COLO829 (cell line): ENCODE results near the gene AFAP1L1.

Experiments used
- DNase-seq: peaks from one replicate; pipeline ENCODE4 v3.0.0; 2012; ENCODE audit warnings: low spot score

AFAP1L1 gene

DNA sequence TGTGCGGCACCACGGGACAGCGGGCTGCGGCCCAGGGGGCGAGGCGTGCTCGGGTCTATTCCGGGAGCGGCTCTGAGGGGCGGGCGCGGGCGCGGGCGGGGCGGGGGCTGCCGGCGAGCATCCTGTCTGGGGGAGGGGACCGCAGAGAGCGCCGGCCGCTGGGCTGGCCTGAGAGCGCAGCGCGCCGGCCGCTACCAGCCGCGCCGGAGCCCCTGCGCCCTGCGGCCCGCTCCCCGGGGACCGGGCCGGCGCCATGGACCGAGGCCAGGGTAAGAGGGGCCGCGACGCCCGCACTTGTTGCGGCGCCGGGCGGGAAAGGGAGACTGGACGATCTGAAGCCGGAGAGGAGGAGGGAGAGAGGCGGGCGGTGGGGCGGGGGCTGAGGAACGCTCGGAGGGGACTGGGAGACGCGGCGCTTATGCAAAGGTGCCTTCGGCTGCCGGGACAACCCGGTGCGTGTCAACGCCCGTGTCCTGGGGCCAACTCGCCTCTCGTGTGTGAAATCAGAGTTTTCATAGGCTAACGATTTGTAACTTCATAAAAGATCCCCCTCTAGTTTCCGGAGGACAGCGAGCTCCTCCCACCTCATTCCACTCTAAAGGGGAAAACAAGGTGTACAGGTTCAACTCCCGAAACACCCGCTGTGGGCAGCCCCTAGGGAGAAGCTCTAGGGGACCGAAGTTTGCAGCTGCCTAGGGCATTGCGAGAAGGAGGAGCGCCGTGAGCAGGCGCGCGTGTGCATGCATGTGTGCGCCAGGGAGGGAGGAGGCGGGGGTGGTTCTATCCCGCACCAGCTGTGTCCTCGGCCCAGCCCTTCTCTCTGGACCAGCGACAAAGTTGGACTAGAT is at the start of gene AFAP1L1:
Gene AFAP1L1 (plus strand): TSS at position 144 of the 848 bp plus-strand sequence. CDS start 110 bp downstream, at position 254.
- peak; percentile 25 for DNase-seq

DNA sequence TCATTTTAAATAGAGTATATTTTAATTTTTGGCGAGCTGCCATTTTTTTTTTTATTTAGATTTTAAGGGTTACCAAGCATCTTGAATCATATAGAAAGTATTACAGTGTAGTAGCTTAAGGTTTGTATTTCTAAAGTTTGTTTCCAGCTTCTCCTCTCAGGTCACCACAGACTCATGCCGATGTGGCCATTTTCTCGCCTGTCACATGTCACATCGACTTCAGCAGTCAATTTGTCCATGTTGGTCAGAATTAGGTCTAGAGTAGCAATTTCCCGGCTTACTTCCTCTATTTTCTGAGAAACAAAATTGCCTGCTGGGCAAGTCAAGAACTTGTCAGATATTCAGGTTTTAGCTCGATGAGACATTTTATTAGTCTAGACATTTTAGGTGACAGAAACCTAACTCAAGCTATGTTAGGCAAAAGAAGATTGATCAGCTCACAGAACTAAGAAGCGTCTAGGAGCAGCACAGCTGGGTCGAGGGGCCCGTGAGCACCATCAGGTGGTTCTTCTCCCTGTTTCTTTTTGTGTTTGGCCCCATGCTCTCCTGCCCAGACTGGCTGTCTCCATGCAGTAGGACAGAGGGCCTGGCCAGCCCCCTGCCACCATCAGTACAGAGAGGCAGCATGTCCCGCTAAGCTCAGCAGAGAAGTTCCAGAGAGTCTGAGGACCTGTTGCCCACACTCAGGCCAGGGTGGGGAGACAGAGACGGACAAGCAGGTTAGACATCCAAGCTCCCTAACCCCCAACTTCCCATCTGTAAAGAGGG is 48.4 kb upstream of the AFAP1L1 start:
- no peak for DNase-seq

GRCh38 chr5:149224282-149224681 is 47.4 kb upstream of the AFAP1L1 start:
- DNase-seq: no peak

GRCh38 chr5:149227168-149227826 is 44.4 kb upstream of the AFAP1L1 start:
- DNase-seq: peak; percentile 8

GRCh38 chr5:149228618-149229297 is 42.9 kb upstream of the AFAP1L1 start:
- peak; percentile 66 for DNase-seq

- no peak for DNase-seq
These were observed 42.2 kb upstream of the AFAP1L1 start for GRCh38 chr5:149229298-149229937.

- no peak for DNase-seq
These were observed 35.8 kb upstream of the AFAP1L1 start for GRCh38 chr5:149235841-149236240.

GRCh38 chr5:149237662-149238061 is 34.0 kb upstream of the AFAP1L1 start:
- no peak for DNase-seq

- no peak for DNase-seq
These were observed 33.1 kb upstream of the AFAP1L1 start for GRCh38 chr5:149238540-149238939.

DNA sequence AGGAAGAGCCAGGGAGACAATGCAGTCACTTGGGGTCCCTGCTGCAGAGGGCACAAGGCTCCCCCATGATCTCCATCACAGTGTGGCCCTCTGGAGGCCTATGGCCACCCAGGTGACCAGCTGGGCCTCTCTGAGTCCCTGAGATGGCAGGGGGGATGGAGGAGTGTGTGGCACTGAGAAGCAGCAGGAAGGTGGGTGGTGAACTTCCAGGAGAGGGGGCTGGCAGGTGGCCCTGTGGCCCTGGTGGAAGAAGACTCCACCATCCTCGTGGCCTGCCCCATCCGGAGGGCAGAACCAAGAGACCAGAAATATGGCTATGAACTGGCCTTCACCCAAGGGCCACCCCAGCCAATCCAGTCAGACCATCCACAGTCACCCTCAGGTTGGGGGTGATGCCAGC is 31.7 kb upstream of the AFAP1L1 start:
- DNase-seq: no peak

- no peak for DNase-seq
These were observed 31.2 kb upstream of the AFAP1L1 start for GRCh38 chr5:149240354-149240998.

GRCh38 chr5:149242339-149242738 is 29.3 kb upstream of the AFAP1L1 start:
- no peak for DNase-seq

GRCh38 chr5:149246906-149247305 is 24.8 kb upstream of the AFAP1L1 start:
- DNase-seq: no peak

GRCh38 chr5:149247726-149248125 is 23.9 kb upstream of the AFAP1L1 start:
- no peak for DNase-seq

DNA sequence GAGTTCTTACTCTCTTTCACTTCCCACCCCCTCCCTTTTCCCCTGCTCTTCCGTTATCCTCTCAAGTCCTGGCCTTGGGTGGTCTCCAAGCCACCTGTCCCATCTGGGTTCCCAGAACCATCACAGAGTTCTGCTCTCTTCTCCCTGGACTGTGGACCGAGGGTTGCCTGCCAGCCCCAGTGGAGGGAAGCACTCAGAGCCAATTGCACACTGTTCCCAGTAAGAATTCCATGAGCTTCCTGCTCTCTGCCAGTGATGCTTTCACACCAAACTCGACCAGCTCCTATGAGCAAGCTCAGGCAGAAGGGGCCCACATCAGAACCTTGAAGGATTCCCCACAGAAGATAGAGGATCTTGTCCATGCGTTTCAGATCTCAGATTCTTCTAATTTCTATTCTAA is 20.1 kb upstream of the AFAP1L1 start:
- DNase-seq: no peak

- DNase-seq: peak; percentile 22
These were observed 17.2 kb upstream of the AFAP1L1 start for GRCh38 chr5:149254506-149254905.

GRCh38 chr5:149256451-149256850 is 15.2 kb upstream of the AFAP1L1 start:
- DNase-seq: no peak

DNA sequence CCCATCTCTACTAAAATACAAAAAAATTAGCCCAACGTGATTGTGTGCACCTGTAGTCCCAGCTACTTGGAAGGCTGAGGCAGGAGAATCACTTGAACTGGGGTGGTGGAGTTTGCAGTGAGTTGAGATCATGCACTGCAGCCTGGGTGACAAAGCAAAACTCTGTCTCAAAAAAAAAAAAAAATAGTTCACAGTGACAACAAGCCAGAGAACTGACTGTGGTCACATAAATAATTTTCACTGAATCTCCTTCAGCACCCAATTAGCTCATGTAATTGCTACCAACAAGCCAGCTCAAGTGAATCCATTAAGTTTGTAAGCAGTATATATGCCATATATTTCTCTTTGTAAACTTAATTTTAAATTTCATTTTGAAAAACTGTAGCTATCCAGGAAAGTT is 14.5 kb upstream of the AFAP1L1 start:
- no peak for DNase-seq

DNA sequence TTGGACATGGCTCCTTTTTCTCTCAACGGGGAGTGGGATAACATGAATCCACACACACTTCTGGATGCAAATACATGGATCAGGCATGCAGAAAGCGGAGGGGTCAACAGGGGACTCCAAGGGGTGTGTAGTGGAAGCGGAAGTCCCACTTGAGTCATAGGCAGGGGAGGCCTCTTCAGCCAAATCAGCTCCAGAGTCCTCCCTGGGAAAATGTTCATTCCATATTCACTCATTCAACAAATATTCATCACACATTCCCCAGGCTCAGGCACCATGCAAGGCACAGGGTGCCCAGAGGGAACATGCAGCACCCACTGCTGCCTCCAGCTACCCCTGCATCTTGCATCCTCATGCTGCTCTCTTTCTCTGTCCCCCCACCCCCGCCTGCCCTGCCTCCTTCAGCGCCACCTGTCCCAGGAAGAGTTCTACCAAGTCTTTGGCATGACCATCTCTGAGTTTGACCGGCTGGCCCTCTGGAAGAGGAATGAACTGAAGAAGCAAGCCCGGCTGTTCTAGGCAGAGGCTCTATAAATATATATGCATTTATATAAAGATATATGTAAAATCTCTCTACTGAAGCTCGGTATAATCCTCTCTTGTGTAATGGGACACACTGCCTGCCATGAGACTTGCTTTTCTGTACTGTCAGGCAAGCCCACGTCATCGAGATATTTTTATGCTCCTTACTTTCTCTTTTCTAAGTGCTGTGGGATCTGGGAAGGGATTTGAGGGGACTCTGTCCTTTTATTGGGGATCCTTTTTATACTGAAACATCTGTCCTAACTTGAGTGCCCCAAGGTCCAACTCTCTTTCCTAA is 13.6 kb upstream of the AFAP1L1 start:
- DNase-seq: no peak

- no peak for DNase-seq
These were observed 10.9 kb upstream of the AFAP1L1 start for GRCh38 chr5:149260761-149261160.
